Ovary (tissue), 9 donors: ENCODE measurements around the gene TIMM50. TPM values are rescaled to one million over a fixed set of nuclear protein-coding genes. Genes with fewer than 3 reads are reported as not detected.

Experiments used
- DNase-seq, 5 donors: peaks; one replicate each; pipeline ENCODE4 v3.0.0-alpha.2; 2019 to 2020
- H3K27ac ChIP-seq, 2 donors: fragments of 200-600 bp; one replicate each; pipeline versions ENCODE4 v1.5.1 to v1.8.0; 2019 to 2022
- H3K27me3 ChIP-seq: fragments of 200-600 bp; one replicate; pipeline ENCODE4 v1.8.0; 2022
- H3K36me3 ChIP-seq: fragments of 200-600 bp; sonication (generic); one replicate; pipeline ENCODE4 v1.5.1; 2019
- H3K4me1 ChIP-seq: one replicate; pipeline ENCODE4 v1.8.1; 2013; ENCODE audit warnings: mild to moderate bottlenecking, moderate library complexity; ENCODE audit not compliant: insufficient read depth
- H3K4me3 ChIP-seq: fragments of 200-600 bp; sonication (generic); one replicate; pipeline ENCODE4 v1.5.1; 2017
- H3K9me3 ChIP-seq, 2 donors: fragments of 200-600 bp in 1 of 2; sonication (generic) in 1 of 2; one replicate each; pipeline versions ENCODE4 v1.5.1 to v1.8.1; 2013 to 2019; ENCODE audit warnings: mild to moderate bottlenecking in 1 of 2, moderate library complexity in 1 of 2
- EP300 ChIP-seq: sonication (generic); formaldehyde crosslinking; IDR thresholded peaks from one replicate; pipeline ENCODE4 v1.6.1; 2017; ENCODE audit warnings: antibody characterized with exemption
- POLR2A ChIP-seq: fragments of 450-650 bp; IDR thresholded peaks from one replicate; pipeline ENCODE4 v1.6.1; 2017; ENCODE audit warnings: antibody characterized with exemption, mild to moderate bottlenecking, moderate library complexity
- WGBS, 3 donors: extraction: QIAGEN DNeasy Blood & Tissue Kit in 1 of 3; methylation state at CpG; one replicate each; pipeline versions ENCODE4 v1.1.5 to v1.1.7; 2013 to 2017; 5-methylcytosine and 5-hydroxymethylcytosine counted together
- intact Hi-C, 4 donors: fragments of 100-400 bp; cut with DNase I; formaldehyde crosslinking; loops; one replicate each; pipeline versions ENCODE4 v1.11.0 to v1.15.1; 2022 to 2023
- polyA plus RNA-seq, 2 donors: library from polyadenylated mRNA; stranded (reverse); fragments of 200-250 nt in 1 of 2; fragments of 350-450 nt in 1 of 2; fragmentation: Illumina TruSeq in 1 of 2; extraction: RNeasy Lipid Tissue Mini Kit (QIAGEN cat#74804) in 1 of 2; gene quantifications; one replicate each; pipeline ENCODE4 v1.2.3, GENCODE V29; 2013 to 2014
- total RNA-seq, 7 donors: library from RNA; depleted of rRNA in 2 of 7; stranded (reverse); fragments of >200 nt in 2 of 7; fragmentation: NEBNext Ultra II Directional in 3 of 7; extraction: Animal tissue kit (Norgen Biotek cat#: 25700) in 3 of 7; gene quantifications; one replicate each; pipeline versions ENCODE4 v1.1.0 to v1.2.4, GENCODE V29; 2016 to 2023
- TF ChIP-seq, protein P1 (sequence below), 3 donors: fragments of 450-650 bp in 2 of 3; fragments of 200-600 bp in 1 of 3; IDR thresholded peaks; one replicate each; pipeline versions ENCODE4 v1.5.1 to v1.8.0; 2016 to 2022; ENCODE audit warnings: antibody characterized with exemption in 3 of 3, mild to moderate bottlenecking in 1 of 3
- donor health status: DM: no; HTN: no; CAD: no; lungs with moderate emphysema.
- donor health status: DM: no; HTN: no; CAD: no.
- donor health status: Bipolar disorder and iron deficiency.
- donor health status: DM: yes; HTN: yes; CAD: no.
- donor health status: DM: no; HTN: no; CAD: no.
- donor health status: DM: yes; HTN: yes; CAD: no.

The TIMM50 gene
- total and polyA plus RNA-seq, 9 donors = 31.5 to 59.9 (median 50.1) TPM

DNA sequence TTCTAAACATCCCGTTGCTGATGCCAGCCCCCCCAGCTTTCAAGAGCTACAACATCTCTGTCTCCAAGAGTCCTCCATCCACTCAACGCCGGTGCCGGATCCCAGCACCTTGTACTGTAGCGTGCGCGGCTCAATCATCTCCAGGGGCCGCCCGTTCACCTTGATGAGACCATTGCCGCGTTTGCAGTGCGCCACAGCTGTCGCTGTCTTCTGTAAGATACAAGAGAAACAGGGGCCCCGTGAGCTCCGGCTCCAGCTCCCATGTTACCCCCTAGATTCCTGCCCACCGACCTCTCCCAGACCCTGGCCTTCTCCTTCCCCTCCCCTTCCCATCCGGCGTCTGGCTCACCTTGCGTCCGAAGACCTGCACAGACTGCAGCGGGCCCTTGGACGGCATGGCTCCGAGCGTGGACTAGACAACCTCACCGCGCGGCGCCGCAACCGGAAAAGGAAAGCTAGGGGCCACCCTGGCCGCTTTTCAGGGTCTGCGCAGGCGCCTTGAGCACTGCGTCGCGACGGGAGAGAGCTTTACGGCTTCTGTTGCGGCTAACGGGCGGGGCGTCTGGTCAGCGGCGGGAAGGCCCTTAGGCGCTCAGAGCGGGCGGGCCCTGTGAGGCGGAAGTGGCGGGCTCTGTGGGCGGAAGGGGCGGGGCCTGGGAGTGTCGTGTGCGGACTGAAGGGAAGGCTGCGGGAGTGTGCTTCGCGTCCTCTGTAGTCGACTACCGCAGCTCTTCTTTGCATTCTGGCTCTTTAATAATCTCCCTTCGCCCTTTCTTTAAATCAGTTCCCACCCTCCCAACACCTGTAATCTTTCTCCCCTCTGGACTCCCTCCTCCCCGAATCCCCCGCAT lies 44.9 kb upstream of the TIMM50 start, which contains the start of gene RPS16:
RPS16 (minus strand) TSS at position 451 of the 851 bp plus-strand sequence; CDS start at position 397, 54 bp downstream.
- WGBS, 3 donors = 0 to 1% (median 0%) methylated on average over 61 of the region's 61 CpGs
- TF ChIP-seq EP300 (no peak), POLR2A (peak; percentile 95)
- TF ChIP-seq, protein P1, sequence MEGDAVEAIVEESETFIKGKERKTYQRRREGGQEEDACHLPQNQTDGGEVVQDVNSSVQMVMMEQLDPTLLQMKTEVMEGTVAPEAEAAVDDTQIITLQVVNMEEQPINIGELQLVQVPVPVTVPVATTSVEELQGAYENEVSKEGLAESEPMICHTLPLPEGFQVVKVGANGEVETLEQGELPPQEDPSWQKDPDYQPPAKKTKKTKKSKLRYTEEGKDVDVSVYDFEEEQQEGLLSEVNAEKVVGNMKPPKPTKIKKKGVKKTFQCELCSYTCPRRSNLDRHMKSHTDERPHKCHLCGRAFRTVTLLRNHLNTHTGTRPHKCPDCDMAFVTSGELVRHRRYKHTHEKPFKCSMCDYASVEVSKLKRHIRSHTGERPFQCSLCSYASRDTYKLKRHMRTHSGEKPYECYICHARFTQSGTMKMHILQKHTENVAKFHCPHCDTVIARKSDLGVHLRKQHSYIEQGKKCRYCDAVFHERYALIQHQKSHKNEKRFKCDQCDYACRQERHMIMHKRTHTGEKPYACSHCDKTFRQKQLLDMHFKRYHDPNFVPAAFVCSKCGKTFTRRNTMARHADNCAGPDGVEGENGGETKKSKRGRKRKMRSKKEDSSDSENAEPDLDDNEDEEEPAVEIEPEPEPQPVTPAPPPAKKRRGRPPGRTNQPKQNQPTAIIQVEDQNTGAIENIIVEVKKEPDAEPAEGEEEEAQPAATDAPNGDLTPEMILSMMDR (IDR thresholded peaks at IDR 0.05) = no peak

DNA sequence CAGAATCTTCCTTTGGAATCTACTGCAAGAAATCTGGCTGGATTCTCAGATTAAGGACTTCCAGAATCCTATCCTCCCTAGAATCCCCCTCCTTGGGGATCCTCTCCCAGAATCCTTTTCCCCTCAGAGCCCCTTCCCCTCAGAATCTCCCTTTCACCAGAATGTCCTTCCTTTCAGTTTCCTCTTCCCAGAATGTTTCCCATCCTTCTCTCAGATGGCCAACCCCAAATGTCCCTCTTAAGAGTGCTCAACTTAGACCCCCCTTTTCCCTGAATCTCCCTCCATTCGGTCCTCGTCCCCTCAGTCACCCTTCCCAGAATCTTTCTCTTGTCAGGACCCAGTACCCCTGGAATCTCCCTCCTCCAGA lies 44.3 kb upstream of the TIMM50 start:
- Histone ChIP-seq H3K36me3 (no peaks in the 10 kb centered on the region), H3K4me1 (peaks cover 9% of the 10 kb centered on the region), H3K27me3 (no peaks in the 10 kb centered on the region), H3K4me3 (peak overlapping the region; percentile 90), H3K27ac (peak overlapping the region in 1 of 2 donors; percentile 73), H3K9me3 (no peaks in the 10 kb centered on the region)
- WGBS, 3 donors = 0 to 4% (median 1%) methylated on average over 2 of the region's 2 CpGs
- no peak for DNase-seq
- intact Hi-C loops = no loop called here
- TF ChIP-seq POLR2A = no peak
- TF ChIP-seq, protein P1 (IDR thresholded peaks at IDR 0.05) = no peak
- TF ChIP-seq EP300 = no peak

More for the DNA sequence above, 44.9 kb upstream of the TIMM50 start, which contains the start of gene RPS16:
- H3K4me3 ChIP-seq = peak within 1 kb of the TSS; percentile 90
- intact Hi-C loops = no loop called here
- H3K36me3 ChIP-seq = no peaks in the 10 kb centered on the region
- H3K9me3 ChIP-seq = no peaks in the 10 kb centered on the region
- H3K4me1 ChIP-seq = peaks cover 9% of the 10 kb centered on the region
- H3K27ac ChIP-seq = peak within 1 kb of the TSS; percentile 39 to 73
- no peaks in the 10 kb centered on the region for H3K27me3 ChIP-seq
- DNase-seq = peak; percentile 98 to 99 (median 99)

DNA sequence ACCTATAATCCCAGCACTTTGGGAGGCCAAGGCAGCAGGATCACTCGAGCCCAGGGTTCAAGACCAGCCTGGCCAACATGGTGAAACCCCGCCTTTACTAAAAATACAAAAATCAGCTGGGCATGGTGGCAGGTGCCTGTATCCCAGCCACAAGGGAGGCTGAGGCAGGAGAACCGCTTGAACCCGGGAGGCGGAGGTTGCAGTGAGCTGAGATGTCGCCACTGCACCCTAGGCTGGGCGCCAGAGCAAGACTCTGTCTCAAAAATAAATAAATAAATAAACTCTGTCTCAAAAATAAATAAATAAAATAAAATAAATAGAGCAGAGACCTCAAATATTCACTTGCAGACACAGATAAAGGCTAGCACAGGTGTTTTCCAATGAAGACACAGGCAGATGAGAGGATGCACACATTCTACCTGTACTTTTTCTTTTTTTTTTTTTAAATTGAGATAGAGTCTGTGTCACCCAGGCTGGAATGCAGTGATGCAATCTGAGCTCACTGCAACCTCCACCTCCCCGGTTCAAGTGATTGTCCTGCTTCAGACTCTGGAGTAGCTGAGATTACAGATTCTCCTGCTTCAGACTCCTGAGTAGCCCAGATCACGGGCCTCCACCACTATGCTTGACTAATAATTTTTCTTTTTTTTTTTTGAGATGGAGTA lies 42.2 kb upstream of the TIMM50 start:
- 77 to 80% (median 78%) methylated on average over 9 of the region's 9 CpGs for WGBS, 3 donors
- intact Hi-C loops = no loop called here

DNA sequence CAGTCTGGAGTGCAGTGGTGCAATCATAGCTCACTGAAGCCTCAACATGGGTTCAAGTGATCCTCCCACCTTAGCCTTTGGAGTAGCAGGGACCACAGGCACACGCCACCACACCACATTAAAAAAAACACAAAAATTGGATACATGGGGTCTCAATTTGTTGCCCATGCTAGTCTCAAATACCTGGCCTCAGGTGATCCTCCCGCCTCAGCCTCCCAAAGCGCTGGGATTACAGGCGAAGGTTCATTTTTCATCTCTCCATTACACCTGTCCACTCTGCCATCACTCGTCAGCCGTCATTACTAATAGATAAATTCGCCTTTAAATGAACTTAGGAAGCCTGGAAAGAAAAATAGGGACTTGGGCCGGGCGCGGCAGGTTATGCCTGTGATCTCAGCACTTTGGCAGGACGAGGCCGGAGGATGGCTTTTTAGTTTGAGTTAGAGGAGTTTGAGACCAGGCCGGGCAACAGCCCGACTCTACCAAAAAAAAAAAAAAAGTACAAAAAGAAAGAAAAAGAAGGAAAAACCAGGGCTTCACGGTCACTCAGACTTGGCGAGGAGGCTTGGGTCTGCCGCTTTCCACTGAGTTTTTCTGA lies 35.9 kb upstream of the TIMM50 start:
- TF ChIP-seq, protein P1 (IDR thresholded peaks at IDR 0.05) = no peak
- TF ChIP-seq POLR2A (no peak), EP300 (no peak)
- H3K27me3 ChIP-seq = no peaks in the 10 kb centered on the region
- no peaks in the 10 kb centered on the region for H3K9me3 ChIP-seq
- 3 to 4% (median 3%) methylated on average over 17 of the region's 17 CpGs for whole genome bisulfite sequencing, 3 donors
- peaks cover 7% of the 10 kb centered on the region for H3K4me1 ChIP-seq
- no peaks in the 10 kb centered on the region for H3K36me3 ChIP-seq
- intact Hi-C loops = loop anchor here in 2 of 4 donors (2.0 to 10.0 kb wide), 3 partner anchors 32 to 90 kb away; partner anchors contain the start of genes EID2B (in 2 of the 2) and PLEKHG2 (in 1 of the 2)
- peak overlapping the region; percentile 6 to 79 for H3K27ac ChIP-seq
- peak in 2 of 5 donors; percentile 42 to 43 for DNase-seq
- H3K4me3 ChIP-seq = peak overlapping the region; percentile 88

More for the DNA sequence above, 42.2 kb upstream of the TIMM50 start:
- H3K4me1 ChIP-seq = peaks cover 9% of the 10 kb centered on the region
- H3K27me3 ChIP-seq = no peaks in the 10 kb centered on the region
- no peaks in the 10 kb centered on the region for H3K36me3 ChIP-seq
- no peaks in the 10 kb centered on the region for H3K9me3 ChIP-seq
- no peak for TF ChIP-seq POLR2A
- H3K4me3 ChIP-seq = no peak overlapping the region
- no peak for DNase-seq
- no peak overlapping the region for H3K27ac ChIP-seq
